ENCODE data around the gene MRPL16. TPM values are rescaled to one million over a fixed set of nuclear protein-coding genes. Genes with fewer than 3 reads are reported as not detected.

The MRPL16 gene
- polyA plus RNA-seq, 1 donor from 2014 or later: 33.2 TPM

- no peak for TF ChIP-seq SMC3 (conservative IDR thresholded peaks at IDR 0.05; ENCODE audit: poor library complexity)
- TF ChIP-seq EP300 (conservative IDR thresholded peaks at IDR 0.05; ENCODE audit: poor library complexity, severe bottlenecking): no peak
- TF ChIP-seq REST (IDR thresholded peaks at IDR 0.05; ENCODE audit: borderline replicate concordance): no peak
- no peak for TF ChIP-seq RAD21 (conservative IDR thresholded peaks at IDR 0.05)
- TF ChIP-seq CTCF (IDR thresholded peaks at IDR 0.05; ENCODE audit: poor library complexity, severe bottlenecking): no peak
- TF ChIP-seq POLR2AphosphoS5 (IDR thresholded peaks at IDR 0.05): no peak
- TF ChIP-seq EZH2 (IDR thresholded peaks at IDR 0.05; ENCODE audit: borderline replicate concordance, insufficient read depth, low read length, poor library complexity, severe bottlenecking): no peak
- no peak for TF ChIP-seq TAF1 (IDR thresholded peaks at IDR 0.05; ENCODE audit: low read depth)
- TF ChIP-seq MXI1 (conservative IDR thresholded peaks at IDR 0.05; ENCODE audit: poor library complexity, severe bottlenecking): no peak
- Histone ChIP-seq H2AFZ (ENCODE audit: low read depth, low read length) (no peak overlapping the region), H3K9me2 (ENCODE audit: insufficient read depth, low read length) (no peaks in the 10 kb centered on the region), H3K4me2 (ENCODE audit: low read length) (no peak overlapping the region), H3K27ac (ENCODE audit: low read length) (no peak overlapping the region), H3K9ac (ENCODE audit: low read length) (no peak overlapping the region), H3K9me3 (ENCODE audit: low read length) (no peaks in the 10 kb centered on the region), H3K27me3 (ENCODE audit: insufficient read depth, low read depth, low read length) (no peaks in the 10 kb centered on the region), H3K4me3 (ENCODE audit: low read length) (no peak overlapping the region), H4K20me1 (ENCODE audit: insufficient read depth) (no peaks in the 10 kb centered on the region), H3K79me2 (replicated peaks; ENCODE audit: insufficient read depth, low read length) (no peaks in the 10 kb centered on the region), H3F3A (ENCODE audit: insufficient read depth, low read length, poor library complexity, severe bottlenecking) (no peaks in the 10 kb centered on the region), H3K36me3 (ENCODE audit: insufficient read depth, low read length) (no peaks in the 10 kb centered on the region)
Observed at GRCh38 chr11:59776210-59777066, 34.1 kb downstream of the MRPL16 start.

- no peaks in the 10 kb centered on the region for H4K20me1 ChIP-seq (ENCODE audit: insufficient read depth)
Observed at GRCh38 chr11:59773083-59773440, 37.5 kb downstream of the MRPL16 start.

More at GRCh38 chr11:59773083-59773440, 37.5 kb downstream of the MRPL16 start:
- no peak overlapping the region for H3K4me2 ChIP-seq (ENCODE audit: low read length)
- H3K9me3 ChIP-seq (ENCODE audit: low read length): no peaks in the 10 kb centered on the region
- TF ChIP-seq SMC3 (conservative IDR thresholded peaks at IDR 0.05; ENCODE audit: poor library complexity) (no peak), MXI1 (conservative IDR thresholded peaks at IDR 0.05; ENCODE audit: poor library complexity, severe bottlenecking) (no peak), RAD21 (conservative IDR thresholded peaks at IDR 0.05) (no peak), CTCF (IDR thresholded peaks at IDR 0.05; ENCODE audit: poor library complexity, severe bottlenecking) (no peak), EP300 (conservative IDR thresholded peaks at IDR 0.05; ENCODE audit: poor library complexity, severe bottlenecking) (no peak), POLR2AphosphoS5 (IDR thresholded peaks at IDR 0.05) (no peak), TAF1 (IDR thresholded peaks at IDR 0.05; ENCODE audit: low read depth) (no peak), EZH2 (IDR thresholded peaks at IDR 0.05; ENCODE audit: borderline replicate concordance, insufficient read depth, low read length, poor library complexity, severe bottlenecking) (no peak), REST (IDR thresholded peaks at IDR 0.05; ENCODE audit: borderline replicate concordance) (no peak)
- H3F3A ChIP-seq (ENCODE audit: insufficient read depth, low read length, poor library complexity, severe bottlenecking): no peaks in the 10 kb centered on the region
- no peak overlapping the region for H3K27ac ChIP-seq (ENCODE audit: low read length)
- H3K9me2 ChIP-seq (ENCODE audit: insufficient read depth, low read length): no peaks in the 10 kb centered on the region
- no peaks in the 10 kb centered on the region for H3K36me3 ChIP-seq (ENCODE audit: insufficient read depth, low read length)
- no peak overlapping the region for H2AFZ ChIP-seq (ENCODE audit: low read depth, low read length)
- no peak overlapping the region for H3K4me3 ChIP-seq (ENCODE audit: low read length)
- H3K27me3 ChIP-seq (ENCODE audit: insufficient read depth, low read depth, low read length): no peaks in the 10 kb centered on the region
- no peak overlapping the region for H3K9ac ChIP-seq (ENCODE audit: low read length)
- no peaks in the 10 kb centered on the region for H3K79me2 ChIP-seq (replicated peaks; ENCODE audit: insufficient read depth, low read length)
